SJSA1 (cell line): ENCODE results near the gene ANKRD33B. TPM values are rescaled to one million over a fixed set of nuclear protein-coding genes. Genes with fewer than 3 reads are reported as not detected.

Experiments
- DNase-seq, 2 experiments: peaks; one replicate each; pipeline ENCODE4 v3.0.0-alpha.2; 2015 to 2020; ENCODE audit warnings: low spot score in 2 of 2, low read depth in 1 of 2
- H3K27ac ChIP-seq: fragments of 250-450 bp; sonication (Bioruptor Pico); 2 replicates; pipeline ENCODE4 v1.5.1; 2020; ENCODE audit warnings: mild to moderate bottlenecking, moderate library complexity
- H3K27me3 ChIP-seq: fragments of 250-450 bp; sonication (Bioruptor Pico); replicated peaks from 2 replicates; pipeline ENCODE4 v1.5.1; 2020; ENCODE audit warnings: mild to moderate bottlenecking, moderate library complexity
- H3K36me3 ChIP-seq: fragments of 250-450 bp; sonication (Bioruptor Pico); 2 replicates; pipeline ENCODE4 v1.5.1; 2020; ENCODE audit warnings: mild to moderate bottlenecking
- H3K4me1 ChIP-seq: fragments of 250-450 bp; sonication (Bioruptor Pico); replicated peaks from 2 replicates; pipeline ENCODE4 v1.6.1; 2021; ENCODE audit warnings: mild to moderate bottlenecking
- H3K4me3 ChIP-seq: fragments of 250-450 bp; sonication (Bioruptor Pico); 2 replicates; pipeline ENCODE4 v1.5.1; 2020; ENCODE audit warnings: mild to moderate bottlenecking
- H3K9me3 ChIP-seq: fragments of 250-450 bp; sonication (Bioruptor Pico); replicated peaks from 2 replicates; pipeline ENCODE4 v1.5.1; 2020; ENCODE audit warnings: mild to moderate bottlenecking
- total RNA-seq: library from RNA; depleted of rRNA; stranded (reverse); fragments of >200 nt; shearing (Covaris generic); gene quantifications from 2 replicates; pipeline ENCODE4 v1.2.3, GENCODE V29; 2014

ANKRD33B gene
- total RNA-seq, 1 experiment from 2014 or later = 10.3 TPM

GRCh38 chr5:10695759-10696543, 132.1 kb downstream of the ANKRD33B start:
- H3K4me1 ChIP-seq = peaks cover 48% of the 10 kb centered on the region

GRCh38 chr5:10699281-10699874, 135.5 kb downstream of the ANKRD33B start:
- Histone ChIP-seq H3K36me3 (peaks cover 49% of the 10 kb centered on the region), H3K27ac (no peak overlapping the region), H3K27me3 (no peaks in the 10 kb centered on the region), H3K4me3 (no peak overlapping the region), H3K9me3 (no peaks in the 10 kb centered on the region), H3K4me1 (peaks cover 49% of the 10 kb centered on the region)
- DNase-seq = no peak

More at GRCh38 chr5:10695759-10696543, 132.1 kb downstream of the ANKRD33B start:
- H3K27ac ChIP-seq = 0 out of 2 replicates have a peak overlapping the region, but pooled peaks have one; percentile 4
- no peak for DNase-seq
- H3K36me3 ChIP-seq = peaks cover 45% of the 10 kb centered on the region
- no peaks in the 10 kb centered on the region for H3K27me3 ChIP-seq
- H3K4me3 ChIP-seq = no peak overlapping the region
- no peaks in the 10 kb centered on the region for H3K9me3 ChIP-seq

- no peak overlapping the region for H3K4me3 ChIP-seq
- H3K4me1 ChIP-seq = peaks cover 52% of the 10 kb centered on the region
- H3K27me3 ChIP-seq = no peaks in the 10 kb centered on the region
- no peaks in the 10 kb centered on the region for H3K9me3 ChIP-seq
- H3K36me3 ChIP-seq = peaks cover 46% of the 10 kb centered on the region
- no peak for DNase-seq
- H3K27ac ChIP-seq = no peak overlapping the region
Observed at GRCh38 chr5:10699987-10700386, 136.1 kb downstream of the ANKRD33B start.

- H3K4me3 ChIP-seq = no peak overlapping the region
- H3K4me1 ChIP-seq = peaks cover 52% of the 10 kb centered on the region
- no peak overlapping the region for H3K27ac ChIP-seq
- H3K9me3 ChIP-seq = no peaks in the 10 kb centered on the region
- DNase-seq = no peak
- H3K27me3 ChIP-seq = no peaks in the 10 kb centered on the region
- H3K36me3 ChIP-seq = peaks cover 44% of the 10 kb centered on the region
Observed at GRCh38 chr5:10700516-10700915, 136.6 kb downstream of the ANKRD33B start.

- Histone ChIP-seq H3K9me3 (no peaks in the 10 kb centered on the region), H3K27me3 (no peaks in the 10 kb centered on the region), H3K27ac (peak overlapping the region; percentile 71), H3K4me3 (no peak overlapping the region), H3K4me1 (peaks cover 52% of the 10 kb centered on the region), H3K36me3 (peaks cover 47% of the 10 kb centered on the region)
- DNase-seq = peak; percentile 64 to 74
Observed at GRCh38 chr5:10701567-10702039, 137.7 kb downstream of the ANKRD33B start.

- no peaks in the 10 kb centered on the region for H3K9me3 ChIP-seq
- H3K4me1 ChIP-seq = peaks cover 57% of the 10 kb centered on the region
- DNase-seq = peak; percentile 91 to 95
- H3K36me3 ChIP-seq = peaks cover 45% of the 10 kb centered on the region
- H3K4me3 ChIP-seq = no peak overlapping the region
- H3K27me3 ChIP-seq = no peaks in the 10 kb centered on the region
- peak overlapping the region; percentile 71 for H3K27ac ChIP-seq
Observed at GRCh38 chr5:10702040-10702629, 138.3 kb downstream of the ANKRD33B start.

- Histone ChIP-seq H3K36me3 (peaks cover 45% of the 10 kb centered on the region), H3K4me3 (no peak overlapping the region), H3K27me3 (no peaks in the 10 kb centered on the region), H3K27ac (peak overlapping the region; percentile 71), H3K9me3 (no peaks in the 10 kb centered on the region), H3K4me1 (peaks cover 66% of the 10 kb centered on the region)
- DNase-seq = peak in 1 of 2 experiments; percentile 44
Observed at GRCh38 chr5:10702911-10703491, 139.1 kb downstream of the ANKRD33B start.

- no peaks in the 10 kb centered on the region for H3K9me3 ChIP-seq
- no peak for DNase-seq
- no peak overlapping the region for H3K27ac ChIP-seq
- H3K27me3 ChIP-seq = no peaks in the 10 kb centered on the region
- peaks cover 46% of the 10 kb centered on the region for H3K36me3 ChIP-seq
- no peak overlapping the region for H3K4me3 ChIP-seq
- H3K4me1 ChIP-seq = peaks cover 73% of the 10 kb centered on the region
Observed at GRCh38 chr5:10703676-10704075, 139.8 kb downstream of the ANKRD33B start.

GRCh38 chr5:10704949-10705621, 141.2 kb downstream of the ANKRD33B start:
- Histone ChIP-seq H3K4me3 (no peak overlapping the region), H3K27ac (peak overlapping the region; percentile 49), H3K4me1 (peaks cover 74% of the 10 kb centered on the region), H3K36me3 (peaks cover 50% of the 10 kb centered on the region), H3K9me3 (no peaks in the 10 kb centered on the region), H3K27me3 (no peaks in the 10 kb centered on the region)
- DNase-seq = peak in 1 of 2 experiments; percentile 43

GRCh38 chr5:10705747-10706146, 141.9 kb downstream of the ANKRD33B start:
- Histone ChIP-seq H3K36me3 (peaks cover 49% of the 10 kb centered on the region), H3K4me1 (peaks cover 74% of the 10 kb centered on the region), H3K4me3 (no peak overlapping the region), H3K27ac (peak overlapping the region; percentile 49), H3K27me3 (no peaks in the 10 kb centered on the region), H3K9me3 (no peaks in the 10 kb centered on the region)
- no peak for DNase-seq

- no peaks in the 10 kb centered on the region for H3K27me3 ChIP-seq
- peaks cover 50% of the 10 kb centered on the region for H3K36me3 ChIP-seq
- DNase-seq = no peak
- no peak overlapping the region for H3K4me3 ChIP-seq
- H3K27ac ChIP-seq = 0 out of 2 replicates have a peak overlapping the region, but pooled peaks have one; percentile 4
- no peaks in the 10 kb centered on the region for H3K9me3 ChIP-seq
- H3K4me1 ChIP-seq = peaks cover 70% of the 10 kb centered on the region
Observed at GRCh38 chr5:10706326-10706725, 142.5 kb downstream of the ANKRD33B start.
